Liver (tissue), 9 donors: ENCODE measurements around the gene CAPG. TPM values are rescaled to one million over a fixed set of nuclear protein-coding genes. Genes with fewer than 3 reads are reported as not detected.

Experiments used
- DNase-seq: peaks from one replicate; pipeline ENCODE4 v3.0.0-alpha.2; 2017; ENCODE audit warnings: low spot score
- H3K27ac ChIP-seq, 2 donors: one replicate each; pipeline ENCODE4 v1.7.0; 2013; ENCODE audit warnings: inconsistent platforms in 2 of 2, low read length in 2 of 2, control low read depth in 1 of 2, low read depth in 1 of 2, mild to moderate bottlenecking in 1 of 2
- H3K27me3 ChIP-seq, 4 donors: one replicate each; pipeline versions ENCODE4 v1.6.1 to v1.7.0; 2013; ENCODE audit warnings: low read length in 3 of 4, inconsistent platforms in 1 of 4, mild to moderate bottlenecking in 1 of 4, moderate library complexity in 1 of 4; ENCODE audit not compliant: control insufficient read depth in 4 of 4, insufficient read depth in 4 of 4
- H3K36me3 ChIP-seq, 4 donors: one replicate each; pipeline versions ENCODE4 v1.6.1 to v1.7.0; 2013; ENCODE audit warnings: low read length in 3 of 4, mild to moderate bottlenecking in 3 of 4, low read depth in 1 of 4, moderate library complexity in 1 of 4; ENCODE audit not compliant: control insufficient read depth in 4 of 4, insufficient read depth in 3 of 4
- H3K4me1 ChIP-seq, 4 donors: one replicate each; pipeline versions ENCODE4 v1.6.1 to v1.7.0; 2013; ENCODE audit warnings: low read length in 3 of 4, mild to moderate bottlenecking in 3 of 4, moderate library complexity in 1 of 4; ENCODE audit not compliant: control insufficient read depth in 4 of 4, insufficient read depth in 4 of 4
- H3K4me3 ChIP-seq, 3 donors: one replicate each; pipeline versions ENCODE4 v1.6.1 to v1.7.0; 2013; ENCODE audit warnings: low read length in 3 of 3, control low read depth in 1 of 3, low read depth in 1 of 3, mild to moderate bottlenecking in 1 of 3
- H3K9ac ChIP-seq, 2 donors: one replicate each; pipeline ENCODE4 v1.7.0; 2013; ENCODE audit warnings: low read length in 2 of 2, mild to moderate bottlenecking in 2 of 2, moderate library complexity in 2 of 2, control low read depth in 1 of 2, low read depth in 1 of 2
- H3K9me3 ChIP-seq, 4 donors: one replicate each; pipeline versions ENCODE4 v1.6.1 to v1.7.0; 2013; ENCODE audit warnings: low read length in 3 of 4; ENCODE audit not compliant: control insufficient read depth in 4 of 4
- ATF3 ChIP-seq: IDR thresholded peaks from 2 replicates; pipeline ENCODE4 v1.6.1; 2016; ENCODE audit warnings: antibody characterized with exemption
- CTCF ChIP-seq: fragments of 150-350 bp; IDR thresholded peaks from 2 replicates; pipeline ENCODE4 v1.5.1; 2017; ENCODE audit warnings: improper control_type of control experiment, low read depth, low read length; ENCODE audit not compliant: missing input control
- EGR1 ChIP-seq, 2 donors: IDR thresholded peaks; 2 replicates each; pipeline ENCODE4 v1.6.1; 2016 to 2018; ENCODE audit warnings: antibody characterized with exemption in 2 of 2, low read depth in 2 of 2
- FOXA1 ChIP-seq: IDR thresholded peaks from 2 replicates; pipeline ENCODE4 v1.6.1; 2016; ENCODE audit warnings: antibody characterized with exemption
- FOXA2 ChIP-seq: IDR thresholded peaks from 2 replicates; pipeline ENCODE4 v1.6.1; 2016; ENCODE audit warnings: antibody characterized with exemption
- GABPA ChIP-seq, 2 donors: IDR thresholded peaks in 1 of 2; conservative IDR thresholded peaks in 1 of 2; 2 replicates each; pipeline ENCODE4 v1.6.1; 2016; ENCODE audit warnings: antibody characterized with exemption in 2 of 2, mild to moderate bottlenecking in 1 of 2, moderate library complexity in 1 of 2
- HNF4A ChIP-seq, 2 donors: conservative IDR thresholded peaks; 2 replicates each; pipeline ENCODE4 v1.6.1; 2016; ENCODE audit warnings: antibody characterized with exemption in 2 of 2, mild to moderate bottlenecking in 2 of 2
- HNF4G ChIP-seq: IDR thresholded peaks from 2 replicates; pipeline ENCODE4 v1.6.1; 2016; ENCODE audit warnings: antibody characterized with exemption
- JUND ChIP-seq, 2 donors: IDR thresholded peaks; 2 replicates each; pipeline ENCODE4 v1.6.1; 2016; ENCODE audit warnings: antibody characterized with exemption in 2 of 2
- MAX ChIP-seq: IDR thresholded peaks from 2 replicates; pipeline ENCODE4 v1.6.1; 2016; ENCODE audit warnings: antibody characterized with exemption
- NR2F2 ChIP-seq: IDR thresholded peaks from 2 replicates; pipeline ENCODE4 v1.6.1; 2016; ENCODE audit warnings: antibody characterized with exemption
- RAD21 ChIP-seq, 2 donors: IDR thresholded peaks; 2 replicates each; pipeline ENCODE4 v1.6.1; 2016; ENCODE audit warnings: antibody characterized with exemption in 2 of 2, mild to moderate bottlenecking in 2 of 2
- RXRA ChIP-seq, 2 donors: IDR thresholded peaks; 2 replicates each; pipeline ENCODE4 v1.6.1; 2017 to 2018; ENCODE audit warnings: antibody characterized with exemption in 2 of 2, mild to moderate bottlenecking in 1 of 2
- SP1 ChIP-seq: IDR thresholded peaks from 2 replicates; pipeline ENCODE4 v1.6.1; 2018; ENCODE audit warnings: antibody characterized with exemption, mild to moderate bottlenecking
- WGBS: extraction: QIAGEN DNeasy Blood & Tissue Kit; methylation state at CpG from one replicate; pipeline ENCODE4 v1.1.7; 2013; 5-methylcytosine and 5-hydroxymethylcytosine counted together
- polyA plus RNA-seq, 2 donors: library from polyadenylated mRNA; stranded (reverse) in 1 of 2; unstranded in 1 of 2; fragments of 200-250 nt in 1 of 2; fragments of >200 nt in 1 of 2; fragmentation: Nextera tagmentation in 1 of 2; extraction: Ambion mirVana in 1 of 2; gene quantifications; one replicate each; pipeline versions ENCODE4 v1.2.1 to v1.2.3, GENCODE V29; 2013 to 2015
- total RNA-seq, 2 donors: library from RNA; depleted of rRNA; stranded (reverse); fragments of >200 nt; gene quantifications; one replicate each; pipeline ENCODE4 v1.2.3, GENCODE V29; 2014
- TF ChIP-seq, protein P1 (sequence below): IDR thresholded peaks from 2 replicates; pipeline ENCODE4 v1.6.1; 2016; ENCODE audit warnings: antibody characterized with exemption
- donor health status: healthy.
- donor health status: healthy.
- donor health status: healthy.
- donor health status: healthy.
- donor health status: healthy.

CAPG gene
- total and polyA plus RNA-seq, 4 donors, result 2.7 to 19.3 (median 5.2) TPM

DNA sequence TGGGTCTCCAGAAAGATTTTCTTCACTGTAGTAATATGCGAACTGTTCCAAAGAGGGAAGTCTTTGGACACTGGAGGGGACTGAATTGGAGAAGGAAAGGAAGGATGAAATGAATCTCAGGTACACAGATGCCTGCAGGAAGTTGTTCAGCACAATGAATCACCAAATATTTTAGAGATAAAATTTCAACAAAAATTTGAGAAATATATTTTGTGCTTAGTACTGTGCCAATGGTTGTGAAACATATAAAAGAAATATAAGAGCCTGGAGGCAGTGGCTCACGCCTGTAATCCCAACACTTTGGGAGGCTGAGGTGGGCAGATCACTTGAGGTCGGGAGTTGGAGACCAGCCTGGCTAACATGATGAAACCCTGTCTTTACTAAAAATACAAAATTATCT, 52.4 kb downstream of the CAPG start:
- Histone ChIP-seq H3K4me3 (no peak overlapping the region), H3K9me3 (no peaks in the 10 kb centered on the region), H3K36me3 (peaks cover 0 to 14% (median 7%) of the 10 kb centered on the region in 4 donors), H3K4me1 (peaks cover 6 to 22% (median 16%) of the 10 kb centered on the region in 4 donors), H3K27ac (no peak overlapping the region), H3K9ac (no peak overlapping the region), H3K27me3 (no peaks in the 10 kb centered on the region)
- WGBS, result 95% methylated on average over 3 of the region's 3 CpGs
- TF ChIP-seq MAX, result no peak
- DNase-seq, result no peak

- Histone ChIP-seq H3K4me3 (no peak overlapping the region), H3K9me3 (no peaks in the 10 kb centered on the region), H3K27me3 (no peaks in the 10 kb centered on the region), H3K9ac (no peak overlapping the region), H3K27ac (no peak overlapping the region), H3K4me1 (peaks cover 6 to 24% (median 16%) of the 10 kb centered on the region in 4 donors), H3K36me3 (peaks cover 0 to 12% (median 6%) of the 10 kb centered on the region in 4 donors)
- WGBS, result 95% methylated on average over 2 of the region's 2 CpGs
- no peak for DNase-seq
- TF ChIP-seq EGR1 (IDR thresholded peaks at IDR 0.05; ENCODE audit: low read depth in 2 of 2), result no peak
Observed at GRCh38 chr2:85356186-85356585, 54.0 kb downstream of the CAPG start.

DNA sequence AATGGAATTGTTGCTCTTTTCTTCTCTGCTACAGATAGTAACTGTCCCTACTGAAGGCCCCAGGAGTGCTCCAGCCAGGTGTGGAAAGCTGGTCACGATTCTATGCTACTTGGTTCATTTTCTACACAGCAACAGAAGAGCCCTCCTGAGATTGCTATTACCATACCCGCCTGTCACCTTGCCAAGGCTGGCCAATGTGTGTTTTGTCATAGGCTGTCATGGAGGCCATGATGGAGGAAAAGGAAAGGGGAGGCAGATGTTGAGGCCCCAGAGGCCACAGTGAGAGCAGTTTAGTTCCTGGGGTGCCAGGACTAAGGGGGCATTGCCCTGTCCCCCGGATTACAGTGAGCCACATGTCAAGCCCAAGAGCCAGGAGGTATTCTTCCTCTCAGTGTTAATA, 54.6 kb downstream of the CAPG start:
- H3K9me3 ChIP-seq, result no peaks in the 10 kb centered on the region
- TF ChIP-seq RXRA (IDR thresholded peaks at IDR 0.05), result no peak
- TF ChIP-seq, protein P1, sequence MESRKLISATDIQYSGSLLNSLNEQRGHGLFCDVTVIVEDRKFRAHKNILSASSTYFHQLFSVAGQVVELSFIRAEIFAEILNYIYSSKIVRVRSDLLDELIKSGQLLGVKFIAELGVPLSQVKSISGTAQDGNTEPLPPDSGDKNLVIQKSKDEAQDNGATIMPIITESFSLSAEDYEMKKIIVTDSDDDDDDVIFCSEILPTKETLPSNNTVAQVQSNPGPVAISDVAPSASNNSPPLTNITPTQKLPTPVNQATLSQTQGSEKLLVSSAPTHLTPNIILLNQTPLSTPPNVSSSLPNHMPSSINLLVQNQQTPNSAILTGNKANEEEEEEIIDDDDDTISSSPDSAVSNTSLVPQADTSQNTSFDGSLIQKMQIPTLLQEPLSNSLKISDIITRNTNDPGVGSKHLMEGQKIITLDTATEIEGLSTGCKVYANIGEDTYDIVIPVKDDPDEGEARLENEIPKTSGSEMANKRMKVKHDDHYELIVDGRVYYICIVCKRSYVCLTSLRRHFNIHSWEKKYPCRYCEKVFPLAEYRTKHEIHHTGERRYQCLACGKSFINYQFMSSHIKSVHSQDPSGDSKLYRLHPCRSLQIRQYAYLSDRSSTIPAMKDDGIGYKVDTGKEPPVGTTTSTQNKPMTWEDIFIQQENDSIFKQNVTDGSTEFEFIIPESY, result no peak
- no peak for TF ChIP-seq EGR1 (IDR thresholded peaks at IDR 0.05; ENCODE audit: low read depth in 2 of 2)
- no peak for TF ChIP-seq GABPA (IDR thresholded peaks at IDR 0.05 in 1 of 2, conservative IDR thresholded peaks at IDR 0.05 in 1 of 2)
- TF ChIP-seq RAD21 (IDR thresholded peaks at IDR 0.05), result no peak
- TF ChIP-seq NR2F2, result no peak
- TF ChIP-seq ATF3, result no peak
- 76% methylated on average over 3 of the region's 3 CpGs for WGBS
- DNase-seq, result no peak
- peaks cover 6 to 24% (median 16%) of the 10 kb centered on the region in 4 donors for H3K4me1 ChIP-seq
- H3K36me3 ChIP-seq, result peaks cover under 1 to 19% (median 12%) of the 10 kb centered on the region in 4 donors
- H3K27me3 ChIP-seq, result no peaks in the 10 kb centered on the region
- peak overlapping the region in 1 of 2 donors; percentile 70 for H3K9ac ChIP-seq
- peak overlapping the region; percentile 64 to 82 (median 81) for H3K4me3 ChIP-seq
- H3K27ac ChIP-seq, result no peak overlapping the region

GRCh38 chr2:85355073-85355410, 55.1 kb downstream of the CAPG start:
- H3K27me3 ChIP-seq, result no peaks in the 10 kb centered on the region
- peak overlapping the region; percentile 73 to 85 for H3K27ac ChIP-seq
- peak overlapping the region; percentile 64 to 82 (median 81) for H3K4me3 ChIP-seq
- peaks cover 3 to 23% (median 16%) of the 10 kb centered on the region in 4 donors for H3K36me3 ChIP-seq
- peaks cover 6 to 24% (median 16%) of the 10 kb centered on the region in 4 donors for H3K4me1 ChIP-seq
- DNase-seq, result no peak
- 8% methylated on average over 10 of the region's 10 CpGs for WGBS
- peak overlapping the region; percentile 70 to 92 for H3K9ac ChIP-seq
- no peaks in the 10 kb centered on the region for H3K9me3 ChIP-seq
- no peak for TF ChIP-seq HNF4G
- no peak for TF ChIP-seq CTCF
- TF ChIP-seq MAX, result no peak
- TF ChIP-seq RAD21 (IDR thresholded peaks at IDR 0.05), result no peak
- TF ChIP-seq SP1, result no peak
- no peak for TF ChIP-seq ATF3
- TF ChIP-seq, protein P1, result no peak
- TF ChIP-seq FOXA1, result no peak
- TF ChIP-seq JUND (IDR thresholded peaks at IDR 0.05), result no peak
- no peak for TF ChIP-seq HNF4A (conservative IDR thresholded peaks at IDR 0.05)
- no peak for TF ChIP-seq FOXA2
